D721Med (cell line): ENCODE measurements around the gene SULT1B1.

Experiments used
- DNase-seq: peaks from one replicate; pipeline ENCODE4 v3.0.0; 2011; ENCODE audit warnings: low spot score; ENCODE audit not compliant: insufficient read length
- FAIRE-seq: peaks from 2 replicates; lab custom pipeline; 2011; peaks lifted over from hg19 to GRCh38; lab: Jason Lieb, UNC
- CTCF ChIP-seq: IDR thresholded peaks from 2 replicates; pipeline ENCODE4 v1.5.1; 2012; ENCODE audit warnings: mild to moderate bottlenecking, control low read depth; ENCODE audit not compliant: insufficient read depth; ENCODE audit errors: missing control alignments

The SULT1B1 gene

DNA sequence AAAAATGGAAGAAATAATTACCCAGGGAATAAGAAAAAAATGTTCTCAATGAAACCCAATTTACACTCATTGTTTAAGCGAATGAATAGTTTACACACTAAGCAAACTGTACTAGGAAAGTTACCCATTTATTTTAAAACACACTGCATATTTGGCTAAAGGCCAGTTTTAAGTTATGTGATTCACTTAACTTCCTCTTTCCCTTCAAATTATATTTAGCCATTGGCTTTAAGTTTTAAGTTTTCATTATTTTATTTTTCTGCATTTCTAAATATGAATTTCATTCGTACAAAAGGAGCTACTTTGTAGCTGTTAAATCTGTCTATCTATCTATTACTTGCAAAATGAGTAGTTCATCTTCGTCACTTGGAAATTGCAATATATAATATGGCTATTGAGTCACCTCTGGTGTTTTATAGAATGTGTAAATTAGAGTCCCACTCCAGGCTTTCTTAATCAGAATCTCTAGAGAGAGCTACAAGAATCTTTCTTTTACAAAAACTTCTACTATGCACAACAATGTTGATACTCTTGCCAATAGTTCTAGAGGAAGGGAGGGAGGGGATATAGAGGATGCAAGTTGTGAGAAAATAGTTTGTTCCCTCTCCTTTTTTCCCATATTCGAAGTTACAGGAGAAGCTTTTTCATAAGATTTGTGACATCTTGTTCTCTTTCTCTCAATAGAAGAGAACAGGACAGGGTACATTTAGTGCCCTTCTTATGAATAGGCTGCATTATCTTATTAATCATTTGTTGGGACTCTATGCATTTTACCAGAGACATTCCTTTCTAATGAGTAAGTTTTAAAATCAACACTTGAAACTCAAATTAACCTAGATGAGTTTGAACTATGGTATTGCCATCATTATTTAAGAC lies 41.8 kb downstream of the SULT1B1 start:
- FAIRE-seq = no peak
- TF ChIP-seq CTCF = no peak
- DNase-seq = no peak

DNA sequence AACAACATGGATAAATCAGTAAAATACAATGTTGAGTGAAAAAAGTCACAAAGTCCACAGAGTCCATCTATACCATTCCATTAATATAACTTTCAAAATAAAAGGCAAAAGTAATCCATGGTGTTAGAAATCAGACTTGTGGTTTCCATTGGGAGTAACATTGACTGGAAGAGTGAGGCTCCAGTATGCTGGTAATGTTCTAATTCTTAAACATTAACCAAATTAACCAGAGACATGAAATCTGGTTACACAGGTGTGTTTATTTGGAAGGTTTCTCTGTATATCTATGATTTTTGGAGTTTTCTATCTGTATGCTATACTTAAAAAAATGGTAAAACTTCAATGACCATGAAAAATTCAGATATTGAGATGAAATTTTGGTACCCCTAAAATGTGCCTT lies 42.6 kb downstream of the SULT1B1 start:
- no peak for DNase-seq
- TF ChIP-seq CTCF = no peak
- no peak for FAIRE-seq

DNA sequence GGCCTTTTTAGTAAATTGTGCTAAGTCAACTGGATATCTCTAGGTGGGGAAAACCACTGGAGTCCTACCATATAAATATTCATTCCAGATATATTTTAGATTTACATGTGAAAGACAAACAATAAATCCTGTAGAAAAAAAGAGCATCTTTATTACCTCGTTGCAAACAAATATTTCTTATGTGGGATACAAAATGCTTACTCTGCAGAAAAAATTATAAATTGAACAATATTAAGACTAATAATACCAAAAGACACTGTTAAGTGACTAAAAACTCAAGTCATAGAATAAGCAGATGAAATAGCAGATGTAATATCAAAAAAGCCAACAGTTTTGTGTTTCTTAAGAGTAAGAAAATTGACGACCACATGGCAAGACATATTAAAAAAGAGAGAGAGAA lies 43.8 kb downstream of the SULT1B1 start:
- TF ChIP-seq CTCF = no peak
- DNase-seq (no peak), FAIRE-seq (no peak)

- no peak for FAIRE-seq
- TF ChIP-seq CTCF = no peak
- DNase-seq = no peak
Measured at GRCh38 chr4:69714086-69714485, 46.3 kb downstream of the SULT1B1 start.

GRCh38 chr4:69713593-69713992 lies 46.8 kb downstream of the SULT1B1 start:
- DNase-seq (no peak), FAIRE-seq (no peak)
- no peak for TF ChIP-seq CTCF

GRCh38 chr4:69710580-69710979 lies 49.8 kb downstream of the SULT1B1 start:
- DNase-seq = no peak
- TF ChIP-seq CTCF = no peak
- no peak for FAIRE-seq

- FAIRE-seq (no peak), DNase-seq (no peak)
Measured at GRCh38 chr4:69708211-69708610, 52.2 kb downstream of the SULT1B1 start.

More at GRCh38 chr4:69708211-69708610, 52.2 kb downstream of the SULT1B1 start:
- no peak for TF ChIP-seq CTCF
